Endothelial cell of hepatic sinusoid (primary cell): Measurements from ENCODE around the gene LGR5.

Source experiments
- in situ Hi-C: cut with HindIII; loops from 2 replicates; pipeline ENCODE4 v1.10.0; 2017; ENCODE audit warnings: low sequenced_read_pairs

LGR5 gene

DNA sequence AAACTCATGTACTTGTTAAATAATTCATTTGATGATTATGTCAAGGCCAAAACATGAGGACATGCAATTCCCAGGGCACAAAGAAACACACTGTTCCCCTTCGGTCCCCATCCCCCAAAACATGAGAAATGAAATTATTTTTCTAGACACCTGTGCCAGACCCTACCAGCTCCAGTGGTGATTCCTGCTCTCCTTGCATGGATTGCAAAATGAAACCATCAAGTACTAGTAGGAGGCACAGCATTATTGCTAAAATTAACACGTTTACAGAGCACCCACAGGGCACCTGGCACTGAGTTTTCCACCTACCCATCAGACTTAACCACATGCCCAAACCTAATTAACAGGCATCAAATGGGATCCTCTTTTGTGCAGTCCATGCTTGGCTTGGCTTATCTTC lies 147.4 kb downstream of the LGR5 start:
- in situ Hi-C loops, result no loop called here

- in situ Hi-C loops, result no loop called here
These were observed 149.9 kb downstream of the LGR5 start for GRCh38 chr12:71589478-71589881.

- in situ Hi-C loops, result no loop called here
These were observed 152.0 kb downstream of the LGR5 start for GRCh38 chr12:71591601-71592000.

GRCh38 chr12:71592841-71593240 lies 153.2 kb downstream of the LGR5 start:
- in situ Hi-C loops, result no loop called here

GRCh38 chr12:71594214-71594948 lies 154.8 kb downstream of the LGR5 start:
- in situ Hi-C loops, result no loop called here

DNA sequence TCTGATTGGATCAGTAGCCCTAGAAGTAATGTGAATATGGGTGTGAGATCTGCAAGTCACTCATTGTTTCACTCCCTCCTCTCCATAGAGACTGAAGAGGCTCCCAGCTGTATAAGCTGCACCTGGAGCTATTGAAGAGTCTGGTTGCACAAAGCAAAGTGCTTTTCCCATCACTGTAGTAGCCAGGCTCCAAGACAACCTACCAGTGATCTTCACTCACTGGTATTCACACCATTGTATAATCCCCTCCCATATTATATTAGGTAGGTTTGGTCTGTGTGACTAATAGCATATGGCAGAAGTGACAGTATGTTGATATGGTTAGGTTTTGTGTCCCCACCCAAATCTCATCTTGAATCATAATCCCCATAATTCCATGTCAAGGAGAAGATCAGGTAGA lies 159.6 kb downstream of the LGR5 start:
- in situ Hi-C loops, result no loop called here

DNA sequence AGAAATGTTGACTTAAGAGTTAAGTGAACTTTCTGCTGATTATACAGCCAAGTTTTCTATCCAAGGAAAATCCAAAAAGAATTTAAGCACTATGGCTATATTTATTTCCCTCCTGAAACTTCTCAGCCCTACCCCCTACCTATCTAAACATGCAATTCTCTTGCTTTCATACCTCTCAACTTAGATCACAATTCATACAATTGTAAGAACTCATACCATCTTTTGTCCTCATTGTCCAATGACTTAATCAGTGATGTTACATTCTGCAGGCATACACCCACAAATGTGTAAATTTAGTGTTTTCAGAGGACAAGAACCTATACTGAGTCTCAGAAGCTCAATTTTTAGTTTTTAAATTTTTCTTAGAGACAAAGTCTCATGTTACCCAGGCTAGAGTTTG lies 161.9 kb downstream of the LGR5 start:
- in situ Hi-C loops, result loop anchor here (10.0 kb wide), 1 partner anchor 233 kb away; the partner anchor contains the start of gene TBC1D15

GRCh38 chr12:71602761-71603577 lies 163.4 kb downstream of the LGR5 start:
- in situ Hi-C loops, result loop anchor here (10.0 kb wide), 1 partner anchor 232 kb away; the partner anchor contains the start of gene TBC1D15

DNA sequence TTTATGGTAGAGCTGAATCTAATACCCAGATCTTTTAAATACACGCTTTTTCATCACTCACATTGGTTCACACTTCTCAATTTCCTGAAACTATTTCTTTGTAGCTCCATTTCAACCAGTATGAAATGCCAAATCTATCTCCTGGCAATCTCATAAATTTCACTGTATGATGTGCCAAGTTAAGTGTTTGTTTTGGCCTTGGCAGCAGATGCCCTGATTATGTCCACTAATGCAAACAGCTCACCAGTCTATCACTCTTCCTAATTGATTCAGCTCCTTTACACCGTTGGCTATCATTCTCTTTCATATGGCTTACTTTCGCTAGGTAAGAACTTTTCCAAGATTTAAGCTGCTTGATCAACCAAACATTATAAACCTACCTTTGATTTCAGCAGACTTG lies 165.4 kb downstream of the LGR5 start:
- in situ Hi-C loops, result loop anchor here (10.0 kb wide), 1 partner anchor 230 kb away; the partner anchor contains the start of gene TBC1D15

DNA sequence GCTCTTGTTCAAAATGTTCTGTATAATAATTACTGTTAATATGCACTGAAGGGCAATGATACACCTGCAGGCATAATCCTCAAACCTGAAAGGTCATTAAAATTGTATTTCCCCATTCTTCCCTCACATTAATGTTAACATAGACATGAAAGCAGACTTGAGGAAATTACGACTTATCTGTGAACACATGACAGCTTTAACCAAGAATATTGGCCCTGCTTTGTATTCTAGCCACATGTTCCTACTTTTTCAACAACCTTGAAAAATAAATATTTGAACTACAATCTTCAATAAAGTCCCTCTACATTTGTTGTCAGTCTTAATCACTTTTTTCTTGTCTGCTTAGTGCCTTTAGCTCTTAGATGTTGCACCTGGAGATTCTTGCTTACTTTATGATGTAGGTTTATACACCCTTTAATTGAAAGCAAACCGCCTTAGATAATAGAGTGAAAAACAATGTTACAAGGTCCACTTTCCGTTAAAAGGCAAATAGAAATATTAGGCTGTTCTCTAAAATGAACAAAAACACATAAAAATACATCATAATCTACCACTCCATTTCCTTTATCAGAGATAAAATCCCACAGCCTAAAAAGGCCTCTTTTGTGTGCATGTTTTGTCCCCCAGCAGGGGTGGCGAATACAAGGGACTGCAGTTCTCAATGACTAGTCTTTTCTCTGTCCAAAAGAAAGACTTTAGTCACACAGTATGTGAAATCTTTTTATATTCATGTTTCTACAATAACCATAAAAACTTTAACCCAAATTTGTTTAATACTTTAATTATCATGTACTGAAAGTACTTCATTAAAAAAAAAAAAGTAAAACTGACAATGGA lies 168.1 kb downstream of the LGR5 start:
- in situ Hi-C loops, result loop anchor here (10.0 kb wide), 1 partner anchor 227 kb away; the partner anchor contains the start of gene TBC1D15

DNA sequence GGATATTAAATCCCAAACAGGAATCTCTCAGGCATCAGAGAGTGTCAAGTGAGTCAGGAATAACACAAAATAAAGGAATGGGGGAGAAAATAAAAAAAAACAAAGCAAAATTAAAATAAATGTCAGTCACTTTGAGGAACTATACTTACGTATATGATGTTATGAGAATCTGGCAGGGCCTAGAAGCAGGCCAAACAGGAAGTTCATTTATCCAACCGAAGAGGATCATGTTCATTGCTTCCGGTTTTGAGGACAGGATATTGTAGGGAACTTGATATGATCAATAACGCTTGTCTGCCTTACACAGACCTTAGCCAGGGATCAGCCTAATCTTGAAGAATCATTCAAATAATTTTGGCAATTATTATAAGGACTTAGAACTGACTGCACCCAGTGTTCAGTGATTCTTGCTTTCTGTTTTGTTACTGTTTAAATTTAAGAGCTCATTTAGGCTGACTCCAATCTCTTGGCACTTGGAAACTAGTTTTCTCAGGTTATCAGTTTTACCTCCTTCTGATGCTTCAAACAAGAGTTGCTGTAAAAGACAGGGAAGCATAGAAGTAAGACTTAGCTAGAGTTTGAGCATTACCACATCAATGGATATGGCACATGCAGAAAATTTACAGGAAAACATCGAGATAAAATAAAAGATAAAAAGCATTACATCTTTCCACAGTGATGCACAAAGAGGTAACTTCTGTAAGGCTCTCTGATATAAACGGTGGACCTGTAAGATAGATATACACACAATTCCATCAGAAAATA lies 170.6 kb downstream of the LGR5 start:
- in situ Hi-C loops, result no loop called here

GRCh38 chr12:71621938-71622337 lies 182.3 kb downstream of the LGR5 start:
- in situ Hi-C loops, result no loop called here

GRCh38 chr12:71625476-71625875 lies 185.9 kb downstream of the LGR5 start:
- in situ Hi-C loops, result no loop called here

DNA sequence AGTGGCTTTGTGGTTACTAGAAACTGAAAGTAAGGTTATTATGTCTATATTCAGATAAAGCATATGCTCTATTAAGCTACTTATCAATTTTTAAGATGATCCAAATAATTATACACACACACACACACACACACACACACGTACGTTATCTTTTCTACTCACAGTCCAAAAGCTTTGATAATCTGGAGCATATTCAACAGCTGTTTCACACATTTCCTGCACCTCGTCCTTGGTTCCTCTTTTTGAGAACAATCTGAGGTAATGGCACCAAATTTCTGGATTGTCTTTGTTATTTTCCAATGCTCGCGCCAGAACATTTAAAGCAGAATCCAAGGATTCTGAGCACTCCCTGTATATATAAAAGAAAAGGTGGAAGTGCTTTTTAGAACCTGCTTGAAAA lies 186.5 kb downstream of the LGR5 start:
- in situ Hi-C loops, result no loop called here

DNA sequence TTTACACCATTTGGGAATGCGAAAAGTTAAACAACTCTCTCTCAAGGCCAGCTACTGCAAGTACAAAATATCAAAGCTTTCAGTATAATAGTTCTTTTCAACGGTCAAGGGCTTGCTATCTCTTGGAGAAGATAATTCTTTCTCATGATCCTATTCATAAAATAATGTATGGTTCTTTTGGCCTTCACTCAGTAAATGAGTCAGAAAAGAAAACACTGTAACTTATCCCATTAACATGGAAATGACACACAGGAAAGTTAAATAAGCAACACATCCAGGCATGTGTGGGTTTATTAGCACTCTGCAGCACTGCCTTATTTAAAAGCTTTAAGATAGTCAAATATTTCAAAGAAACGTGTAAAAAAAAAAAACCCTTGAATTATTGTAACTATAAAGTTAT lies 187.2 kb downstream of the LGR5 start:
- in situ Hi-C loops, result no loop called here

DNA sequence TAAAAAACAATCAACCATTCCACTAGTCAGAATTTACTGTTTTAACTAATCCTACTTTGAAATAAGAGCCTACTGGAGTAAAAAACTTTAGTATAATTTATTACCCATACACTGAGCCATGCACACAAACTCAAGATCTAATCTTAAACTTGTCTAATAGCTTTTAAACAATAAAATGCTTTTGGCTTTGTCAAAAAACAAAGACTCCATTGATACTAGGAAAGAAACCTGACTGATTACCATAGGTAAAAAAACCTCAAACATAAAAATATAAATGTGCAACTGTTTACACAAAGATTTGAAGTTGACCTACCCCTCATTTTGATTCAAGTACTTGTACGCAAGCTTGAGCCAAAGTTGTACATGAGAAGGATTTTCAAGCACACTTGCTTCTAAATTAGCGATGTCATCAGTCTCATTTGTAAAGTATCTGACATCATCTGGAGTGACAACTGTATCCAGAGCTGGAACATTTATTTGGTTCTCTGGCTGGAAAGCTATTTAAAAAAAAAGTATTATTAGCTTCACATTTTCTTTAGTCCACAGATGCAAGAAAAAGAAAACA lies 187.9 kb downstream of the LGR5 start:
- in situ Hi-C loops, result no loop called here
